HL-60 (cell line): ENCODE data around the gene EML6.

ENCODE experiments used
- DNase-seq, 2 experiments: peaks; one replicate each; pipeline ENCODE4 v3.0.0-alpha.2; 2010 to 2020; ENCODE audit warnings: low read depth in 1 of 2, low spot score in 1 of 2
- H3K27ac ChIP-seq: fragments of 250-450 bp; sonication (Bioruptor Pico); replicated peaks from 2 replicates; pipeline ENCODE4 v1.5.1; 2020; ENCODE audit warnings: mild to moderate bottlenecking, moderate library complexity
- H3K27me3 ChIP-seq: fragments of 250-450 bp; sonication (Bioruptor Pico); 2 replicates; pipeline ENCODE4 v1.5.1; 2021; ENCODE audit warnings: mild to moderate bottlenecking, moderate library complexity; ENCODE audit not compliant: insufficient read depth, poor library complexity, severe bottlenecking
- H3K4me3 ChIP-seq: replicated peaks from 2 replicates; pipeline ENCODE4 v1.5.1; 2011; ENCODE audit warnings: mild to moderate bottlenecking, control low read depth, low read length; ENCODE audit not compliant: insufficient read depth
- CTCF ChIP-seq: IDR thresholded peaks from one replicate; pipeline ENCODE4 v1.5.1; 2011; ENCODE audit warnings: low read length, control low read depth, inconsistent platforms; ENCODE audit not compliant: insufficient read depth
- GABPA ChIP-seq: IDR thresholded peaks from 2 replicates; pipeline ENCODE4 v1.6.1; 2012; ENCODE audit warnings: low read depth
- POLR2AphosphoS5 ChIP-seq: IDR thresholded peaks from 2 replicates; pipeline ENCODE4 v1.6.1; 2012; ENCODE audit warnings: low read depth
- REST ChIP-seq: IDR thresholded peaks from 2 replicates; pipeline ENCODE4 v1.6.1; 2012; ENCODE audit warnings: low read depth; ENCODE audit not compliant: insufficient replicate concordance
- SPI1 ChIP-seq: IDR thresholded peaks from 2 replicates; pipeline ENCODE4 v1.6.1; 2012; ENCODE audit warnings: low read depth, mild to moderate bottlenecking, borderline replicate concordance

The EML6 gene

DNA sequence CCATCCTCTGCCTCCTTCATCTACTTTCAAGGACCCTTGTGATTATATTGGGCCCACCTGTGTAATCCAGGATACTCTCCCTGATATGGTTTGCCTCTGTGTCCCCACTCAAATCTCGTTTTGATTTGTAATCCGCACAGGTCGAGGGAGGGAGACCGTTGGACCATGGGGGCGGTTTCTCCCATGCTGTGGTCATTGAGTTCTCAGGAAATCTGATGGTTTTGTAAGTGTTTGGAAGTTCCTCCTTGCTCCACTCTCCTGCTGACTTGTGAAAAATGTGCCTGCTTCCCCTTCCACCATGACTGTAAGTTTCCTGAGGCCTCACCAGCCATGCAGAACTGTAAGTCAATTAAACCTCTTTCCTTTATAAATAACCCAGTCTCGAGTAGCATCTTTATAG is 42.0 kb upstream of the EML6 start:
- Histone ChIP-seq H3K4me3 (no peak overlapping the region), H3K27ac (no peak overlapping the region), H3K27me3 (no peaks in the 10 kb centered on the region)
- DNase-seq, result peak in 1 of 2 experiments; percentile 40
- TF ChIP-seq GABPA, result no peak
- TF ChIP-seq SPI1, result no peak
- TF ChIP-seq CTCF, result no peak
- no peak for TF ChIP-seq POLR2AphosphoS5
- no peak for TF ChIP-seq REST

- no peak for TF ChIP-seq REST
- TF ChIP-seq GABPA, result no peak
- no peak for TF ChIP-seq CTCF
- TF ChIP-seq SPI1, result no peak
- TF ChIP-seq POLR2AphosphoS5, result no peak
- Histone ChIP-seq H3K27ac (no peak overlapping the region), H3K4me3 (no peak overlapping the region), H3K27me3 (no peaks in the 10 kb centered on the region)
- no peak for DNase-seq
These were observed 39.9 kb upstream of the EML6 start for GRCh38 chr2:54683596-54683995.

DNA sequence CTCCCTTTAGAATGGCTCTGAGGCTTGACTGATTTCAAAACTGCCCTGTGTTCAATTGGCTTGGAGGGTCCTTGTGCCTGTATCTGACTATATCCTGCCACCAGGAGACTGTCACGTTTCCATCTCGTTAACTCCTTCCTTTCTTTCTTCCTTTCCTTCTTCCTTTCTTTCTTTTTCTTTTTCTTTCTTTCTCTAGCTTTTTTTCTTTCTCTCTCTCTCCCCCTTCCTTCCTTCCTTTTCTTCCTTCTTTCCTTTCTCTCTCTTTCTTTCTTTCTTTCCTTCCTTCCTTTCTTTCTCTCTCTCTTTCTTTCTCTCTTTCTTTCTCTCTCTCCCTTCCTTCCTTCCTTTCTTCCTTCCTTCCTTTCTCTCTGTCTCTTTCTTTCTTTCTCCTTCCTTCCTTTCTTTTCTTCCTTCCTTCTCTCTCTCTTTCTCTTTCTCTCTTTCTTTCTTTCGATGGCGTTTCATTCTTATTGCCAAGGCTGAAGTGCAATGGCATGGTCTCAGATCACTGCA is 38.1 kb upstream of the EML6 start:
- TF ChIP-seq CTCF (no peak), POLR2AphosphoS5 (no peak), SPI1 (no peak), REST (no peak), GABPA (no peak)
- H3K27me3 ChIP-seq, result no peaks in the 10 kb centered on the region
- no peak overlapping the region for H3K27ac ChIP-seq
- no peak overlapping the region for H3K4me3 ChIP-seq
- DNase-seq, result no peak
